ENCODE measurements around the gene PFKL. TPM values are rescaled to one million over a fixed set of nuclear protein-coding genes. Genes with fewer than 3 reads are reported as not detected.

PFKL gene
- total RNA-seq, 3 donors from 2014 or later (not counting 1 experiment from before 2014, with no cell fraction given) = 89.7 to 91.3 (median 89.9) TPM

- peaks cover 44% of the 10 kb centered on the region for H3K4me1 ChIP-seq (ENCODE audit: control insufficient read depth, insufficient read depth, low read length)
Measured at GRCh38 chr21:44348861-44349260, 49.0 kb downstream of the PFKL start.

GRCh38 chr21:44349416-44349846 is 49.6 kb downstream of the PFKL start:
- H3K27ac ChIP-seq (ENCODE audit: low read length) = no peak overlapping the region
- Mint-ChIP-seq H3K4me3 (peak overlapping the region; percentile 45), H3K36me3 (no peaks in the 10 kb centered on the region), H3K4me1 (peaks cover 25 to 36% of the 10 kb centered on the region in 2 donors), H3K27me3 (ENCODE audit: low read depth in 2 of 2) (peaks cover 0 to 15% of the 10 kb centered on the region in 2 donors), H3K9me3 (no peaks in the 10 kb centered on the region), H3K27ac (no peak overlapping the region)
- peaks cover 48% of the 10 kb centered on the region for H3K4me1 ChIP-seq (ENCODE audit: control insufficient read depth, insufficient read depth, low read length)
- no peaks in the 10 kb centered on the region for H3K36me3 ChIP-seq (ENCODE audit: control insufficient read depth, insufficient read depth, low read length)
- DNase-seq (no peak), ATAC-seq (no peak)
- no peaks in the 10 kb centered on the region for H3K9me3 ChIP-seq (ENCODE audit: control insufficient read depth, insufficient read depth, low read length)
- WGBS (ENCODE audit: insufficient coverage) = 84% methylated on average over 12 of the region's 12 CpGs
- intact Hi-C loops (cut with micrococcal nuclease) = no loop called here
- peaks cover 16% of the 10 kb centered on the region for H3K27me3 ChIP-seq (ENCODE audit: control insufficient read depth, insufficient read depth, low read length)
- TF ChIP-seq CTCF (IDR thresholded peaks at IDR 0.05) = no peak
- H3K4me3 ChIP-seq (ENCODE audit: low read length) = no peak overlapping the region

More at GRCh38 chr21:44348861-44349260, 49.0 kb downstream of the PFKL start:
- no peak for DNase-seq
- H3K27me3 Mint-ChIP-seq (ENCODE audit: low read depth in 2 of 2) = peaks cover 0 to 15% of the 10 kb centered on the region in 2 donors
- H3K27ac Mint-ChIP-seq = no peak overlapping the region
- no peak overlapping the region for H3K27ac ChIP-seq (ENCODE audit: low read length)
- no peak for TF ChIP-seq CTCF (IDR thresholded peaks at IDR 0.05)
- no peaks in the 10 kb centered on the region for H3K36me3 Mint-ChIP-seq
- intact Hi-C loops (cut with micrococcal nuclease) = no loop called here
- no peak overlapping the region for H3K4me3 ChIP-seq (ENCODE audit: low read length)
- H3K27me3 ChIP-seq (ENCODE audit: control insufficient read depth, insufficient read depth, low read length) = peaks cover 16% of the 10 kb centered on the region
- no peak for ATAC-seq
- peak overlapping the region; percentile 45 for H3K4me3 Mint-ChIP-seq
- 94% methylated on average over 19 of the region's 19 CpGs for WGBS (ENCODE audit: insufficient coverage)
- H3K9me3 ChIP-seq (ENCODE audit: control insufficient read depth, insufficient read depth, low read length) = no peaks in the 10 kb centered on the region
- H3K36me3 ChIP-seq (ENCODE audit: control insufficient read depth, insufficient read depth, low read length) = no peaks in the 10 kb centered on the region
- peaks cover 20 to 30% of the 10 kb centered on the region in 2 donors for H3K4me1 Mint-ChIP-seq
- H3K9me3 Mint-ChIP-seq = no peaks in the 10 kb centered on the region

GRCh38 chr21:44349847-44350772 is 50.3 kb downstream of the PFKL start:
- DNase-seq (no peak), ATAC-seq (peak in 1 of 3 donors; percentile 16)
- H3K9me3 Mint-ChIP-seq = no peaks in the 10 kb centered on the region

More at GRCh38 chr21:44349847-44350772, 50.3 kb downstream of the PFKL start:
- Mint-ChIP-seq H3K27me3 (ENCODE audit: low read depth in 2 of 2) (peaks cover 0 to 15% of the 10 kb centered on the region in 2 donors), H3K36me3 (no peaks in the 10 kb centered on the region), H3K4me1 (peaks cover 32 to 42% of the 10 kb centered on the region in 2 donors), H3K4me3 (no peak overlapping the region), H3K27ac (no peak overlapping the region)
- 17% methylated on average over 113 of the region's 113 CpGs for WGBS (ENCODE audit: insufficient coverage)
- no peak overlapping the region for H3K27ac ChIP-seq (ENCODE audit: low read length)
- H3K36me3 ChIP-seq (ENCODE audit: control insufficient read depth, insufficient read depth, low read length) = no peaks in the 10 kb centered on the region
- H3K4me1 ChIP-seq (ENCODE audit: control insufficient read depth, insufficient read depth, low read length) = peaks cover 51% of the 10 kb centered on the region
- H3K9me3 ChIP-seq (ENCODE audit: control insufficient read depth, insufficient read depth, low read length) = no peaks in the 10 kb centered on the region
- intact Hi-C loops (cut with micrococcal nuclease) = no loop called here
- no peak for TF ChIP-seq CTCF (IDR thresholded peaks at IDR 0.05)
- H3K4me3 ChIP-seq (ENCODE audit: low read length) = no peak overlapping the region
- peaks cover 16% of the 10 kb centered on the region for H3K27me3 ChIP-seq (ENCODE audit: control insufficient read depth, insufficient read depth, low read length)
